HG03280 (cell line): ENCODE data around the gene NGDN.
"Not testable (repeated sequence)": the region's sequence is repeated elsewhere in the genome, so short reads cannot be mapped to it uniquely, and the experiment has no call there.

Experiments used
- ATAC-seq: cut with Tn5 transposase; IDR thresholded peaks from one replicate; pipeline ENCODE4 v1.9.1; 2021; ENCODE audit warnings: mild to moderate bottlenecking, moderate library complexity; ENCODE audit not compliant: unreplicated experiment

Gene NGDN

DNA sequence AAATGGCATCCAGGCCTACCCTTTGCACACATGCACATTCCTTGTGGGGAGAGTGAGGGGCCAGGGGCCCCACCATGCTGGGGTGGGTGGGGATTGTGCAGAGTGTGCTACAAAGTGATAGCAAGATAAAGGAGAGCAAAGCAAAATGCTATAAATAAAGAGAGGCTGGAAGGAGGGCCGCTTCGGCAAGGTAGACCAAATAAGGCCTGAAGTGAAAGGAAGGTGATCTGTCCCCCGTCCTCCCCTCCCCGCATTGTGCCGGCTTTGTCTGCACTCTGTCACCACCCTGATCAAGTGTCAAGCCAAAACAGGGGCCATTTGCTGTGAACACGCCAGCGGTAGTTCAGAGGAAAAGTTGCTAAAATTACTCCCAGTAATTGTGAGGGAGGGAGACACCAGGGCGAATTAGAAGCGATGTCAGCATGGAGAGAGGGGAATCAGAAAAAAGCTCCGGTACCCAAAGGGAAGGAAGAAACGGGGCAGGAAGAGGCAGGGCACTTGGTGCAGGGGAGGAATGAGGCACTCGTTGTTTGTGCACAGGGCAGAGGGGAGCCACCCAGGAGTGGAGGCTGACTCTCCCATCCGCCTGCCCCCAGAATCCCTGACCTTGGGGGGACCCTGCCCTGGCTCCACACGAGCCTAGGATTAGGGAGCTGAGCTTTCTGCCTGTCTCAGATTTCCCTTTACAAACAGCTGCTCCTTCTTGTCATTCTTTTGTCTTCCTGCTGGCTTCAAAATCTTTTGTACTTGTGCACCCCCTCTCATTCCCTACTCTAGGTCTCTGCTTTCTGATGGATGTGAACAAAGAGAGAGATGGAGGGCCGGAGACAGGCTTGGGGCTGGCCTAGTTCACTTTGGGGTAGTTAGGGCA, 31.2 kb upstream of the NGDN start:
- no peak for ATAC-seq

DNA sequence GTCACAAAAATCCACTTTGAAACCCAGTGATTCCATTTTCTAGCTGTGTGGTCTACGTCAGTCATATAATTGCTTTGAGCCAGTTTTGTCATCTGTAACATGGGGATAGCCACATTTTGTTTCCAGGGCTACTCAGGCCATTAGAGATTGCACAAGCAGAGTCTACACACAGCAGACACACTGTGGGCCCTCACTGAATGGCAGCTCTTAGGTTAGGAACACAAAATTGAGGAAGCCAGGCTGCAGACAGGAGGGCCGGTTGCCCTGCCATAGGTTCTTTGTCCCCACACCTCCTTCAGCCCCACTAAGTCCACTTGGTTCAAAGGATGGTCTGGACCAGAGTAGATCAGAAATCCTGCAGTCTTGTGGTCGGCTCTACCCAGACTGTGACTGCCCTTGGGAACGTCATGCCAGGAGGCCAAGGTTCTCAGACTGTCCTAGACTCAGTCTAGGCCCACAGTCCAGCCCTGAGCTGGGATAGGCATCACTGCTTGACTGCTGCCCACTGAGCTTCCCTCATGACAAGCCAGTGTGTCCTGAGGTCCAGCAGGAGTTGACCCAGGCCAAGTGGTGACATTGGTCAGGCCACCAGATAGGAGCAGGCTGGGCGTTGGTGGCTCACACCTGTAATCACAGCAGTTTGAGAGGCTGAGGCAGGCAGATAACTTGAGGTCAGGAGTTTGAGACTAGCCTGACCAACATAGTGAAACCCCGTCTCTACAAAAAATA, 30.2 kb upstream of the NGDN start:
- no peak for ATAC-seq

DNA sequence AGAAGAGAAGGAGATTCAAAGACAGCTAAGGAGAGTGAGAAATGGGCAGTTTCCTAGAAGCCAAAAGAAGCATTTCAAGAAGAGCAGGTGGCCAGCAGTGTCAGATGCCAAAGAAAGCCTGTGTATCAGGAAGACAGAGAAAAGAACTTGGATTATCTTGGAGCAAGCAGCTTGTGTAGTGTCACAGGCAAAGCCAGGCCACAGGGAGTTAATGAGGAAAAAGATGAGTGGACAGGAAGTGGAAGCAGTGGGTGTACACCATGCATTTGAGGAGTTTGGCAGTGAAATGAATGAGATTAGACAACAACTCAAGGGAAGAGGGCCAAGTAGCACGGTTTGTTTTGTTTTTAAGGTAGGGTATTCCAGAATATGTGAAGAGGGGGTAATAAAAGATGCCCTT, 28.4 kb upstream of the NGDN start:
- ATAC-seq: no peak

GRCh38 chr14:23442721-23443356, 26.7 kb upstream of the NGDN start:
- no peak for ATAC-seq

- ATAC-seq: no peak
These were observed 26.1 kb upstream of the NGDN start for GRCh38 chr14:23443411-23443812.

- no peak for ATAC-seq
These were observed 25.6 kb upstream of the NGDN start for GRCh38 chr14:23443881-23444280.

DNA sequence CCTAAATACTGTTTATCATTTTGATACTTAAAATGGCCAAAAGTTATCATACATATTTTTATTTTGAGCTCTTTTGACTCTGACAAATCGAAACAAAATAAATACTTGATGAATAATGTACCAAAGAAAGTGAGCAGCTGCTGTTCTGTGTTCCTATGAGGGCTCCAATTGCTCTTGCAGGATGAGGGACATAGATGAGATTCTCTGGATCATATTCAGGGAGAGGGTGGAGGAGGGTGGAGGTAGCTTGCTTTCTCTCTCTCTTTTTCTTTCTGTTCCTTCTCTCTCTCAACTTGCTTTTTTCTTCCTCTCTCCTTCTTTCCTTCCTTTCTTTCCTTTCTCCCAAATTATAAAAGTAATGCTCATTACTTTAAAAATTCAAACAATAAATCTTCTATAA, 25.2 kb upstream of the NGDN start:
- no peak for ATAC-seq

DNA sequence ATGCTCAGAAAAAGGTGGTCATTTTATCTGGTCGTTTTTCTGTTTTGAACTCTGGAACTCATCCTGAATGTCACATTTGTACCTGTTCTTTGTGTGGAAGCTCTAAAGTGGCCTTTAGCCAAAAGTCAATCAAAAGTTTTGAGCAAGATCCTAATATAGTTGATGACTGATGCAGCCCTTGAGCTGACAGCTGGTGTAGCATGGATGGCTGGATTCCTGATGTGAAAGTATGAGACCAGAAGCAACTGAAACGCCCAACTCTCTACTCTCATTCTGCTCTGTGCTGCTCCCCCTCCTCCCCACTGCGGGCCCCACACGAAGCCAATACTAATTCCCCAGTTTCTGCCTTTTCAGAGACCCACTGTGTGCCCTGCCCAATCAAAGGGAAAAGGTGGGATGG, 23.7 kb upstream of the NGDN start:
- ATAC-seq: no peak

GRCh38 chr14:23446291-23446851, 23.1 kb upstream of the NGDN start:
- no peak for ATAC-seq

- ATAC-seq: no peak
These were observed 21.8 kb upstream of the NGDN start for GRCh38 chr14:23447361-23448350.

GRCh38 chr14:23449314-23449713, 20.2 kb upstream of the NGDN start:
- no peak for ATAC-seq

DNA sequence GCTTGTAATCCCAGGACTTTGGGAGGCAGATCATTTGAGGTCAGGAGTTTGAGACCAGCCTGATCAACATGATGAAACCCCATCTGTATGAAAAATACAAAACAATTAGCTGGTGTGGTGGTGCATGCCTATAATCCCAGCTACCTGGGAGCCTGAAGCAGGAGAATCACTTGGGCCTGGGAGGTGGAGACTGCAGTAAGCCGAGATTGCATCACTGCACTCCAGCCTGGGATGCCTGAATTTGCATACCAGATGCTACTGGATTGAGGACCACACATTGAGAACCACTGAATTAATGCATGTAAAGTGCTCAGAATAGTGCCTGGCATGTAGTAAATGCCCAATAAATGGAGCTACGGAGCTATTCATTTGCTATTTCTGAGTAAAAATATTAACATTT, 19.1 kb upstream of the NGDN start:
- no peak for ATAC-seq

GRCh38 chr14:23452237-23452636, 17.3 kb upstream of the NGDN start:
- ATAC-seq: no peak

- ATAC-seq: no peak
These were observed 15.1 kb upstream of the NGDN start for GRCh38 chr14:23454445-23454856.

DNA sequence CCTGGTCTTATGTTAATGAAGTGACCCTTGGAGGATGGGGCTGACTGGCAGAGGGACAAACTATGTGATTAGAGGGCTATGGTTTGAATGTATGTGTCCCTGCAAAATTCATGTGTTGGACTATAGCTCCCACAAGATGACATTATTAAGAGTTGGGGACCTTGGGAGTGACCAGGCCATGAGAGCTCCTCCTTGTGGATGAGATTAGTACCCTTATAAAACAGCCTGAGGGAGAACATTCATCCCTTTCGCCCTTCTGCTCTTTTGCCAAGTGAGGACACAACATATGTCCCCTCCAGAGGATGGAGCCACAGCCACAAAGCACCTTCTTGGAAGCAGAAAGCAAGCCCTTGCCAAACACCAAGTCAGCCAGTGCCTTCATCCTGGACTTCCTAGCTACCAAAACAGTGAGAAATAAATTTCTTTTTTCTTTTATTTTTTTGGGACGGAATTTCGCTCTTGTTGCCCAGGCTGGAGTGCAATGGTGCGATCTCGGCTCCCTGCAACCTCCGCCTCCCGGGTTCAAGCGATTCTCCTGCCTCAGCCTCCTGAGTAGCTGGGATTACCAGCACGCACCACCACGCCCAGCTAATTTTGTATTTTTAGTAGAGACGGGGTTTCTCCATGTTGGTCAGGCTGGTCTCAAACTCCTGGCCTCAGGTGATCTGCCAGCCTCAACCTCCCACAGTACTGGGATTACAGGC, 12.5 kb upstream of the NGDN start:
- ATAC-seq: not testable (repeated sequence)

- ATAC-seq: no peak
These were observed 11.7 kb upstream of the NGDN start for GRCh38 chr14:23457587-23458445.

GRCh38 chr14:23460960-23461359, 8.5 kb upstream of the NGDN start:
- no peak for ATAC-seq

GRCh38 chr14:23464700-23465099, 4.8 kb upstream of the NGDN start:
- ATAC-seq: no peak

DNA sequence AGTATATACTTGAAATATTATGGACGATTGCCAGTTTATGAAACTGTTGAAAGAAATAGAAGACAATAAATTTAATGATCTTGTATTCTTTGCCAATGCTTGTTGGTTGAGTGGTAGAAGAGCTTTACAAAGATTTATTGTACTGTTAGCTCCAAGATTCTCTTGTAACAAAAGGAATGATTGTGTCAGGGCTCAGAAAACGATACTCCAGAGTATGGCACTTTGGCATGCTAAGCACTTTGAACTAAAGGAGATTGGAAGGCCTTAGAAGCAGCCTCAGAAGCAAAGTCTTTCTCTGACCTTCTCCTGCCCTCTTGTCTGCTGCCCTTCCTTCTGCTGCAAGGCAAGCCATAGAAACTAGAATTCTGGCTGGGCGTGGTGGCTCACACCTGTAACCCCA, 4.2 kb upstream of the NGDN start:
- ATAC-seq: no peak
